Subcutaneous abdominal adipose tissue (tissue), 5 donors: ENCODE measurements around the gene ANAPC4.
"Not testable (repeated sequence)": the region's sequence is repeated elsewhere in the genome, so short reads cannot be mapped to it uniquely, and the experiment has no call there.

Source experiments
- H3K27ac ChIP-seq: one replicate; pipeline ENCODE4 v1.7.0; 2013; ENCODE audit warnings: low read depth, mild to moderate bottlenecking, inconsistent platforms, low read length, moderate library complexity
- H3K27me3 ChIP-seq, 5 donors: one replicate each; pipeline ENCODE4 v1.7.0; 2013; ENCODE audit warnings: low read length in 5 of 5, inconsistent platforms in 1 of 5; ENCODE audit not compliant: control insufficient read depth in 5 of 5, insufficient read depth in 4 of 5
- H3K36me3 ChIP-seq, 5 donors: one replicate each; pipeline ENCODE4 v1.7.0; 2013; ENCODE audit warnings: low read length in 5 of 5; ENCODE audit not compliant: control insufficient read depth in 5 of 5, insufficient read depth in 5 of 5
- H3K4me1 ChIP-seq, 5 donors: one replicate each; pipeline ENCODE4 v1.7.0; 2013; ENCODE audit warnings: low read length in 5 of 5, mild to moderate bottlenecking in 3 of 5, moderate library complexity in 1 of 5; ENCODE audit not compliant: control insufficient read depth in 5 of 5, insufficient read depth in 5 of 5
- H3K4me3 ChIP-seq, 5 donors: one replicate each; pipeline ENCODE4 v1.7.0; 2013; ENCODE audit warnings: low read length in 5 of 5, low read depth in 1 of 5
- H3K9ac ChIP-seq, 5 donors: one replicate each; pipeline ENCODE4 v1.7.0; 2013; ENCODE audit warnings: low read length in 5 of 5, mild to moderate bottlenecking in 4 of 5, moderate library complexity in 3 of 5
- H3K9me3 ChIP-seq, 5 donors: one replicate each; pipeline ENCODE4 v1.7.0; 2013; ENCODE audit warnings: low read length in 5 of 5; ENCODE audit not compliant: control insufficient read depth in 5 of 5
- donor health status: healthy.
- donor health status: healthy.
- donor health status: healthy.
- donor health status: healthy.
- donor health status: healthy.

Gene ANAPC4

GRCh38 chr4:25351777-25352416, 25.2 kb upstream of the ANAPC4 start:
- Histone ChIP-seq H3K36me3 (peaks cover 6 to 28% (median 12%) of the 10 kb centered on the region in 5 donors), H3K27ac (no peak overlapping the region), H3K9ac (no peak overlapping the region), H3K9me3 (no peaks in the 10 kb centered on the region), H3K4me1 (no peaks in the 10 kb centered on the region), H3K27me3 (no peaks in the 10 kb centered on the region), H3K4me3 (no peak overlapping the region)

GRCh38 chr4:25356068-25356467, 21.0 kb upstream of the ANAPC4 start:
- Histone ChIP-seq H3K4me3 (no peak overlapping the region), H3K4me1 (no peaks in the 10 kb centered on the region), H3K36me3 (peaks cover 8 to 15% (median 9%) of the 10 kb centered on the region in 5 donors), H3K27me3 (no peaks in the 10 kb centered on the region), H3K27ac (no peak overlapping the region), H3K9ac (no peak overlapping the region), H3K9me3 (no peaks in the 10 kb centered on the region)

GRCh38 chr4:25358515-25359275, 18.4 kb upstream of the ANAPC4 start:
- no peak overlapping the region for H3K27ac ChIP-seq
- H3K9ac ChIP-seq: no peak overlapping the region
- H3K36me3 ChIP-seq: peaks cover 2 to 19% (median 9%) of the 10 kb centered on the region in 5 donors
- H3K4me3 ChIP-seq: no peak overlapping the region
- no peaks in the 10 kb centered on the region for H3K9me3 ChIP-seq
- H3K27me3 ChIP-seq: no peaks in the 10 kb centered on the region
- no peaks in the 10 kb centered on the region for H3K4me1 ChIP-seq

- Histone ChIP-seq H3K4me3 (no peak overlapping the region), H3K9ac (no peak overlapping the region), H3K27me3 (no peaks in the 10 kb centered on the region), H3K4me1 (no peaks in the 10 kb centered on the region), H3K36me3 (peaks cover 15 to 33% (median 20%) of the 10 kb centered on the region in 5 donors), H3K9me3 (no peaks in the 10 kb centered on the region), H3K27ac (no peak overlapping the region)
These were observed 15.8 kb upstream of the ANAPC4 start for GRCh38 chr4:25361253-25361652.

- Histone ChIP-seq H3K4me1 (no peaks in the 10 kb centered on the region), H3K9ac (no peak overlapping the region), H3K36me3 (peaks cover 11 to 38% (median 24%) of the 10 kb centered on the region in 5 donors), H3K9me3 (no peaks in the 10 kb centered on the region), H3K27ac (no peak overlapping the region), H3K4me3 (no peak overlapping the region), H3K27me3 (no peaks in the 10 kb centered on the region)
These were observed 9.9 kb upstream of the ANAPC4 start for GRCh38 chr4:25367004-25367621.

- Histone ChIP-seq H3K27ac (no peak overlapping the region), H3K9me3 (no peaks in the 10 kb centered on the region), H3K9ac (no peak overlapping the region), H3K4me3 (no peak overlapping the region), H3K27me3 (no peaks in the 10 kb centered on the region), H3K4me1 (no peaks in the 10 kb centered on the region), H3K36me3 (peaks cover 10 to 36% (median 22%) of the 10 kb centered on the region in 5 donors)
These were observed 9.2 kb upstream of the ANAPC4 start for GRCh38 chr4:25367877-25368276.

DNA sequence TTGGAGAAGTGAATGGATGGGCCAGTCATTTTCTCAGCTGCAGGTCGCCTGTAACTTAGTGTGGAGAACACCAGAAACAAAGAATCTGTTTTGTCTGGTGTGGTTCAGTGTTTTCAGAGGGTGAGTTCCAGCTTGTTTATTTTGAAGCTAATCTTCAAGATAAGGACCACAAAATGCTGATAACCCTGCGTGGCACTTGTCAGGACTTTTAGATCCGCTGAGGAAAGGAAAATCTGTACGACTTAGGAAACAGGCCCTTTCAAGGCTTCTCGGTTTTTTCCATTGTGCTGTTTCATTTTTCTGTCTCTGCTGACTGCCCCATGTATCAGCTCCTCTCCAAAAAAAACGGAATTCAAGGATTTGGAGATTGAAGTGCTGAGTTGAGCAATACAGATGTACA, 8.7 kb upstream of the ANAPC4 start:
- Histone ChIP-seq H3K36me3 (peaks cover 9 to 35% (median 22%) of the 10 kb centered on the region in 5 donors), H3K27me3 (no peaks in the 10 kb centered on the region), H3K9ac (no peak overlapping the region), H3K9me3 (no peaks in the 10 kb centered on the region), H3K4me1 (no peaks in the 10 kb centered on the region), H3K27ac (no peak overlapping the region), H3K4me3 (no peak overlapping the region)

DNA sequence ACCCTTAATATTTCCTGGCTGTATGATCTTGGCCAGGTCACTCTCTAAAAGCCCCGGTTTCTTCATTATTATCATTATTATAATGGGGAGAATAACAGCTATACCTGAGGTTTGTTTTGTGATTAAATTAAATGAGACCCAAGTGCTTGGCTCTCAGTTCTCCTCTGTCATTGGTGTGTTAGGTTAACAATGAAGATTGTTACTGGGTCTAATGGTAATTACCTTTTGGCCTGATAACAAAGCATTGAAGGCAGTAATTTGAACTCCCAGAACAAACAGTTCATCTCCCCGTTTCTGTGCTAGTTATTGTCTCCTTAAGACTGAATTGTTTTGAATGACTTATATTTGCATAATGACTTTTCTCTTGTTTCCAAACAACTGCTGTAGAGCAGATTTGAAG, 6.8 kb upstream of the ANAPC4 start:
- no peaks in the 10 kb centered on the region for H3K27me3 ChIP-seq
- H3K9ac ChIP-seq: no peak overlapping the region
- no peak overlapping the region for H3K4me3 ChIP-seq
- H3K27ac ChIP-seq: no peak overlapping the region
- H3K9me3 ChIP-seq: no peaks in the 10 kb centered on the region
- H3K36me3 ChIP-seq: peaks cover 1 to 26% (median 14%) of the 10 kb centered on the region in 5 donors
- no peaks in the 10 kb centered on the region for H3K4me1 ChIP-seq

DNA sequence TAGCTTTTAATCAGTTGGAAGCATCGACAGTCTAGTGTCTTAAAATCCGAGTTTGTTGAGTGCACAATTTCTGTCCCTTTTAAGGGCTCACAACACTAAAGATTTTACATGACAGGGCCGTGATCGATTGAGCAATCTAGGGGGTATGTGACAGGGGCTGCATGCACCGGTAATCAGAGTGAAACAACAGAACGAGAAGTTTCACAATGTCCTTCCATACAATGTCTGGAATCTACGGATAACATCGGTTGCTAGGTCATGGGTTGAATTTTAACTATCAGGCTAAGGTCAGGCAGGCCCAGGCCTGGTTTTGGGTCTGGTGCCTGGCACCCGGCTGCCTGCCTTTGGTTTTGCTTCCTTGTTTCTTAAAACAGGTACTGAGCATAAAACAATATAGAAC, 4.5 kb upstream of the ANAPC4 start:
- H3K36me3 ChIP-seq: peaks cover 0 to 24% (median 9%) of the 10 kb centered on the region in 5 donors
- not testable (repeated sequence) for H3K4me1 ChIP-seq, H3K27me3 ChIP-seq, H3K27ac ChIP-seq, H3K9ac ChIP-seq, H3K9me3 ChIP-seq, H3K4me3 ChIP-seq
